SJCRH30 (cell line): Measurements from ENCODE around the gene FLRT1. TPM values are rescaled to one million over a fixed set of nuclear protein-coding genes. Genes with fewer than 3 reads are reported as not detected.

Experiments used
- DNase-seq, 2 experiments: peaks; one replicate each; pipeline ENCODE4 v3.0.0-alpha.2; 2015 to 2020
- H3K27ac ChIP-seq: fragments of 250-450 bp; sonication (Bioruptor Pico); 2 replicates; pipeline ENCODE4 v1.5.1; 2020; ENCODE audit warnings: mild to moderate bottlenecking, moderate library complexity
- H3K27me3 ChIP-seq: fragments of 250-450 bp; sonication (Bioruptor Pico); 2 replicates; pipeline ENCODE4 v1.5.1; 2020; ENCODE audit warnings: mild to moderate bottlenecking, moderate library complexity
- H3K36me3 ChIP-seq: fragments of 250-450 bp; sonication (Bioruptor Pico); 2 replicates; pipeline ENCODE4 v1.5.1; 2020; ENCODE audit warnings: mild to moderate bottlenecking, moderate library complexity
- H3K4me1 ChIP-seq: fragments of 250-450 bp; sonication (Bioruptor Pico); 2 replicates; pipeline ENCODE4 v1.5.1; 2020; ENCODE audit warnings: mild to moderate bottlenecking, moderate library complexity
- H3K4me3 ChIP-seq: fragments of 250-450 bp; sonication (Bioruptor Pico); 2 replicates; pipeline ENCODE4 v1.5.1; 2020; ENCODE audit warnings: mild to moderate bottlenecking, moderate library complexity
- H3K9me3 ChIP-seq: fragments of 250-450 bp; sonication (Bioruptor Pico); replicated peaks from 2 replicates; pipeline ENCODE4 v1.5.1; 2020; ENCODE audit warnings: mild to moderate bottlenecking, moderate library complexity
- total RNA-seq: library from RNA; depleted of rRNA; stranded (reverse); fragments of >200 nt; shearing (Covaris generic); gene quantifications from 2 replicates; pipeline ENCODE4 v1.2.3, GENCODE V29; 2014

The FLRT1 gene
- total RNA-seq, 1 experiment from 2014 or later = 1.4 TPM

DNA sequence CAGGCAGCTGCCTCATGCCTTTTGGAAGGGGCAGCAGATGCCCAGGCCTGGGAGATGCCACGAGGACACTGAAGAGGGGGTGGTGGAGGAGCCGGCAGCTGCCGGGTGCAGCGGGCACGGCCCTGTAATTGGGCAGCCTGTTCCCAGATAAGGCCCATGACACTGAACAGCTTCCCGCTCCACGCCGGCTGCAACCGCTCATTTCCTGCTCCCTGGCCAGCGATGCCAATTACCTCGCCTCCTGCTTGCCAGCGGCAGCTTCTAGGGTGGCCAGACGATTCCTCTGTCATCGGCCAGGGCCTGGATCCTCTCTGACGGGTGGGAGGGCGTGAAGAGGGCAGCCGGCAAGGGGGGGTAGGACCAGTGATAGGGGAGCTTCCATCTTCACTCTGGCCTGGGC is 22.8 kb downstream of the FLRT1 start:
- DNase-seq = no peak
- Histone ChIP-seq H3K4me3 (no peak overlapping the region), H3K36me3 (no peaks in the 10 kb centered on the region), H3K27me3 (no peaks in the 10 kb centered on the region), H3K9me3 (no peaks in the 10 kb centered on the region), H3K4me1 (peaks cover 20% of the 10 kb centered on the region), H3K27ac (no peak overlapping the region)

DNA sequence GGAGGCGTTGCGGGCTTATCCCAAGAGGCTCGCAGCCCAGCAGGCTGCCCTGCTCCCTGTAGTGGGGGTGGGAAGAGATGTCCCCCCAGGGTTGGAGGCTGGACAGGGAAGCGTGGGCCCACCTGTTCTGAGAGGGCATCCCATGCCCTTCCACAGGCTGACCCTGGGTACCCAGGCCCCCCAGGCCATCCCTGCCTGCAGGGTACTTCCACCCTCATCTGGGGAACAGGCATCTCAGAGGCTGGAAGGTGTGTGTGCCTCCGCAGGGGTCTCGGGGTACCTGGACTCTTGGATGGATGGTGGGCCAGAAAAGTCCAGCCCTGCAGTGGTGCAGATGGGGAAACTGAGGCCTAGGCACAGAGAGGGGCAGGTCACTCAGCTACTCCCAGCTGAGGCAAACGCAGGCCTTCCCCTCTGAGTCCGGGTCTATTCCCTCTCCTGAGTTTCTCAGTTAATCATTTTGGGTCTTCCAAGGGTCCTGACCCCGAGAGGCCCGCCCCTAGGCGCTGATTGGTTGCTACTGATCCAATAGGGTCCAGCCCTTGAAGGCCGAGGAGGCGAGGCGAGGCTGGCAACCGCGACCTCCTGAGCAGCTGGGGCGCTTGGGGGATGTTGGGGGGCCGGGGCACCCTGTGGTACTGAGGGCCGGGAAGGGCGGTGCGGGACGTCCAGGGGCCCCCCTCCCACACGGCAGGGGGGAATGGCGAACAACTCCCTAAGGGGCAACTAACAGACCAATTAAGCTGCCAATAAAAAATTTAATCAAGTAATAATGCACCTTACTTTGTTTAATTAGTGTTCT is 23.8 kb downstream of the FLRT1 start:
- Histone ChIP-seq H3K27ac (no peak overlapping the region), H3K4me1 (peaks cover 10% of the 10 kb centered on the region), H3K36me3 (no peaks in the 10 kb centered on the region), H3K27me3 (no peaks in the 10 kb centered on the region), H3K9me3 (no peaks in the 10 kb centered on the region), H3K4me3 (no peak overlapping the region)
- DNase-seq = no peak

- no peak for DNase-seq
- no peaks in the 10 kb centered on the region for H3K9me3 ChIP-seq
- no peaks in the 10 kb centered on the region for H3K36me3 ChIP-seq
- peaks cover 6% of the 10 kb centered on the region for H3K4me1 ChIP-seq
- no peak overlapping the region for H3K27ac ChIP-seq
- H3K27me3 ChIP-seq = no peaks in the 10 kb centered on the region
- H3K4me3 ChIP-seq = no peak overlapping the region
Observed at GRCh38 chr11:64060263-64060860, 24.6 kb downstream of the FLRT1 start.

- Histone ChIP-seq H3K27me3 (no peaks in the 10 kb centered on the region), H3K36me3 (no peaks in the 10 kb centered on the region), H3K4me1 (peaks cover 5% of the 10 kb centered on the region), H3K9me3 (no peaks in the 10 kb centered on the region), H3K4me3 (no peak overlapping the region), H3K27ac (no peak overlapping the region)
- DNase-seq = no peak
Observed at GRCh38 chr11:64060861-64061444, 25.2 kb downstream of the FLRT1 start.

GRCh38 chr11:64062185-64063039 is 26.7 kb downstream of the FLRT1 start:
- no peaks in the 10 kb centered on the region for H3K36me3 ChIP-seq
- H3K9me3 ChIP-seq = no peaks in the 10 kb centered on the region
- no peak for DNase-seq
- H3K4me3 ChIP-seq = no peak overlapping the region
- no peak overlapping the region for H3K27ac ChIP-seq
- H3K27me3 ChIP-seq = no peaks in the 10 kb centered on the region
- no peaks in the 10 kb centered on the region for H3K4me1 ChIP-seq

DNA sequence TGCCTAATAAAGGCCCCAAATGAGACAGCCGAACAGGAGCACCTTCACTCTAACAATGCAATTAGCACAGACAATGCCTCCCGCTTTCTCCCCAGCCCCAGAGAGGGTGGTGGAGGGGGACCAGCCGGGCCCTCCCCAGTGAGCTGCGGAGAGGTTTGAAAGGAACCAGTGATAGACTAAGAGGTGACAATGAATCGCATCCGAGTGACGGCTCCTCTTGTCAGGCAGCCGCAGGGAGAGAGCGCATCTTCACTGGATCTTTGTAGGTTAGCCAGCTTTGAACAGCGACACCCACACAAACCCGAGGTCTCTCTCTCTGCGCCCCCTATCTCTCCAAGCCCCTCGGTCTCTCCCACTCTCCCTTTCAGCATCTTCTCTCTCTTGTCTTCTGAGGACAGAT is 28.0 kb downstream of the FLRT1 start:
- H3K27ac ChIP-seq = no peak overlapping the region
- H3K4me1 ChIP-seq = no peaks in the 10 kb centered on the region
- no peaks in the 10 kb centered on the region for H3K27me3 ChIP-seq
- DNase-seq = no peak
- no peak overlapping the region for H3K4me3 ChIP-seq
- no peaks in the 10 kb centered on the region for H3K36me3 ChIP-seq
- no peaks in the 10 kb centered on the region for H3K9me3 ChIP-seq

GRCh38 chr11:64064374-64065140 is 28.8 kb downstream of the FLRT1 start:
- no peak for DNase-seq
- Histone ChIP-seq H3K4me1 (no peaks in the 10 kb centered on the region), H3K36me3 (no peaks in the 10 kb centered on the region), H3K27me3 (no peaks in the 10 kb centered on the region), H3K4me3 (no peak overlapping the region), H3K9me3 (no peaks in the 10 kb centered on the region), H3K27ac (no peak overlapping the region)

GRCh38 chr11:64065141-64065465 is 29.4 kb downstream of the FLRT1 start:
- Histone ChIP-seq H3K27ac (no peak overlapping the region), H3K4me1 (peaks cover 5% of the 10 kb centered on the region), H3K36me3 (no peaks in the 10 kb centered on the region), H3K9me3 (no peaks in the 10 kb centered on the region), H3K4me3 (no peak overlapping the region), H3K27me3 (no peaks in the 10 kb centered on the region)
- no peak for DNase-seq

GRCh38 chr11:64065712-64066111 is 30.0 kb downstream of the FLRT1 start:
- H3K27me3 ChIP-seq = no peaks in the 10 kb centered on the region
- peaks cover 11% of the 10 kb centered on the region for H3K4me1 ChIP-seq
- no peaks in the 10 kb centered on the region for H3K9me3 ChIP-seq
- DNase-seq = no peak
- H3K27ac ChIP-seq = no peak overlapping the region
- no peak overlapping the region for H3K4me3 ChIP-seq
- no peaks in the 10 kb centered on the region for H3K36me3 ChIP-seq

- no peaks in the 10 kb centered on the region for H3K9me3 ChIP-seq
- no peaks in the 10 kb centered on the region for H3K27me3 ChIP-seq
- H3K27ac ChIP-seq = no peak overlapping the region
- no peak for DNase-seq
- peaks cover 23% of the 10 kb centered on the region for H3K4me1 ChIP-seq
- H3K4me3 ChIP-seq = no peak overlapping the region
- no peaks in the 10 kb centered on the region for H3K36me3 ChIP-seq
Observed at GRCh38 chr11:64067230-64067993, 31.7 kb downstream of the FLRT1 start.

DNA sequence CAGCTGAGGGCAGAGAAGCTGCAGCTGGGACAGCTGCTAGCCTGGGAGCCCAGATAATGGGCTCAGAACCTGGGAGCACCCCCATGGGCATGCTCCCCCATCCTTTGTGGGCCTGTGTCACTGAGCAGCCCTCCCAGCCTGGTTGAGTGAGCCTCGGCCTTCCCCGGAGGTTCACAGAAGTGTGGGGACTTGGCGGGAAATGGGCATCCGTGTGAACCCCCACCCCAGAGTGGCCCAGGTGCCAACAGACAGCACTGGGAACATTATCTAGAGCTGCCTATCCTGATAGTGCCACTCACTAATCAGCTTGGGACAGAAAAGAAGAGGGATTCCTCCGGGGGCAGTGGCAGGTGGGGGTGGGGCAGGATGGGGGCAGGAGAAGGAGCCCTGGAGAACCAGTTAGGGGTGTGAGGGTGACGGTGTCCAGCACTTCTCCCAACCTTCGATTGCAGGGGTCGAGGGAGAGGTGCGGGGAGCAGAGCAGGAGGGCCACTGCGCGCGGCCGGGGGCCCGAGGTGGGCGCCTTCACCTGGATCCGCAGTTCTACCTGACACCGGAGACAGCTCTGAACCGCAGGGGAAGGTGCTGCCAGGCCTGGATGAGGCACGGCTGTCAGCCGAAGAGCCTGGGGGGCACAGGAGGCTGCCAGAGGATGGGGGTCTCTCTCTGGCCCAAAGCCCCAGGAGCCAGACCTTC is 33.1 kb downstream of the FLRT1 start:
- no peak overlapping the region for H3K27ac ChIP-seq
- no peaks in the 10 kb centered on the region for H3K27me3 ChIP-seq
- peaks cover 31% of the 10 kb centered on the region for H3K4me1 ChIP-seq
- H3K9me3 ChIP-seq = no peaks in the 10 kb centered on the region
- no peak overlapping the region for H3K4me3 ChIP-seq
- no peak for DNase-seq
- no peaks in the 10 kb centered on the region for H3K36me3 ChIP-seq

GRCh38 chr11:64069401-64070313 is 33.9 kb downstream of the FLRT1 start:
- H3K9me3 ChIP-seq = no peaks in the 10 kb centered on the region
- H3K36me3 ChIP-seq = no peaks in the 10 kb centered on the region
- H3K27ac ChIP-seq = peak overlapping the region; percentile 73
- H3K4me3 ChIP-seq = no peak overlapping the region
- DNase-seq = no peak
- H3K4me1 ChIP-seq = peaks cover 31% of the 10 kb centered on the region
- no peaks in the 10 kb centered on the region for H3K27me3 ChIP-seq

DNA sequence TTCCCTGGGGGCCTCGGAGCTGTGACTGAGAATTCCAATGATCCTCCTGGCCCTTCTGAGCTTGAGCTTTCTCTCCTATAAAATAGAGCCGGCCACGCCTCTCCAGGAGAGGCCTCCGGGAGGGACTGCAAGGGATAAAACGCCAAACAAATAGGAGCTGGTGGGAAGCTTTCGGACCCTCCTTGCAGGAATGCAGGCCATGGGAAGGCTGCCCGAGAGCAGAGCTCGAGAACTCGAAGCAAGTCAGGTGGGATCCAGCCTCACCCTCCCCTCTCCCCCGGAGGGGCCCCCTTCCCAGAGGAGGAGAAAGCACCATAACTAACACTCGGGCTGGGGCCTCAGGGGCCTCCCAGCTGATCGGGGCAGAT is 34.6 kb downstream of the FLRT1 start:
- no peaks in the 10 kb centered on the region for H3K36me3 ChIP-seq
- H3K27ac ChIP-seq = peak overlapping the region; percentile 73
- no peak overlapping the region for H3K4me3 ChIP-seq
- peak; percentile 43 to 59 for DNase-seq
- no peaks in the 10 kb centered on the region for H3K9me3 ChIP-seq
- H3K27me3 ChIP-seq = no peaks in the 10 kb centered on the region
- H3K4me1 ChIP-seq = peaks cover 31% of the 10 kb centered on the region
